PC-3 (cell line): ENCODE measurements around the gene DPH1.

Experiments
- CTCF ChIP-seq: fragments of 300-600 bp; sonication (generic); conservative IDR thresholded peaks from 2 replicates; pipeline ENCODE4 v1.5.1; 2017; ENCODE audit warnings: antibody characterized with exemption, low read depth, mild to moderate bottlenecking, low read length
- EZH2 ChIP-seq: fragments of 300-600 bp; sonication (generic); IDR thresholded peaks from one replicate; pipeline ENCODE4 v1.6.1; 2017; ENCODE audit warnings: antibody characterized with exemption, mild to moderate bottlenecking, low read length; ENCODE audit not compliant: unreplicated experiment
- EZH2phosphoT487 ChIP-seq: fragments of 300-600 bp; sonication (generic); IDR thresholded peaks from 2 replicates; pipeline ENCODE4 v1.6.1; 2018; ENCODE audit warnings: mild to moderate bottlenecking, antibody characterized with exemption, low read length, borderline replicate concordance

GRCh38 chr17:2059547-2060384 is 29.8 kb downstream of the DPH1 start:
- TF ChIP-seq CTCF (no peak), EZH2 (no peak), EZH2phosphoT487 (no peak)
